IPS DF 6.9 (cell line): ENCODE measurements around the gene SLC39A11.

Experiments used
- DNase-seq: peaks from one replicate; pipeline ENCODE4 v3.0.0-alpha.2; 2013; ENCODE audit warnings: low read depth, low spot score
- H3K27ac ChIP-seq: one replicate; pipeline ENCODE4 v1.5.1; 2013; ENCODE audit warnings: low read length, control low read depth
- H3K27me3 ChIP-seq: 2 replicates; pipeline ENCODE4 v1.6.1; 2013; ENCODE audit warnings: mild to moderate bottlenecking, low read length; ENCODE audit not compliant: control insufficient read depth, insufficient read depth
- H3K36me3 ChIP-seq: 2 replicates; pipeline ENCODE4 v1.6.1; 2013; ENCODE audit warnings: low read length; ENCODE audit not compliant: control insufficient read depth, insufficient read depth
- H3K4me1 ChIP-seq: 2 replicates; pipeline ENCODE4 v1.6.1; 2013; ENCODE audit warnings: low read length; ENCODE audit not compliant: control insufficient read depth, insufficient read depth
- H3K4me3 ChIP-seq: 2 replicates; pipeline ENCODE4 v1.5.1; 2013; ENCODE audit warnings: mild to moderate bottlenecking, low read length
- H3K9me3 ChIP-seq: 2 replicates; pipeline ENCODE4 v1.6.1; 2013; ENCODE audit warnings: low read length, inconsistent platforms; ENCODE audit not compliant: control insufficient read depth, insufficient read depth
- WGBS: extraction: QIAGEN DNeasy Blood & Tissue Kit; methylation state at CpG from one replicate; pipeline ENCODE4 v1.1.7; 2013; ENCODE audit warnings: mixed read lengths, missing lambda C conversion rate; ENCODE audit not compliant: insufficient read length, insufficient coverage; 5-methylcytosine and 5-hydroxymethylcytosine counted together

SLC39A11 gene

DNA sequence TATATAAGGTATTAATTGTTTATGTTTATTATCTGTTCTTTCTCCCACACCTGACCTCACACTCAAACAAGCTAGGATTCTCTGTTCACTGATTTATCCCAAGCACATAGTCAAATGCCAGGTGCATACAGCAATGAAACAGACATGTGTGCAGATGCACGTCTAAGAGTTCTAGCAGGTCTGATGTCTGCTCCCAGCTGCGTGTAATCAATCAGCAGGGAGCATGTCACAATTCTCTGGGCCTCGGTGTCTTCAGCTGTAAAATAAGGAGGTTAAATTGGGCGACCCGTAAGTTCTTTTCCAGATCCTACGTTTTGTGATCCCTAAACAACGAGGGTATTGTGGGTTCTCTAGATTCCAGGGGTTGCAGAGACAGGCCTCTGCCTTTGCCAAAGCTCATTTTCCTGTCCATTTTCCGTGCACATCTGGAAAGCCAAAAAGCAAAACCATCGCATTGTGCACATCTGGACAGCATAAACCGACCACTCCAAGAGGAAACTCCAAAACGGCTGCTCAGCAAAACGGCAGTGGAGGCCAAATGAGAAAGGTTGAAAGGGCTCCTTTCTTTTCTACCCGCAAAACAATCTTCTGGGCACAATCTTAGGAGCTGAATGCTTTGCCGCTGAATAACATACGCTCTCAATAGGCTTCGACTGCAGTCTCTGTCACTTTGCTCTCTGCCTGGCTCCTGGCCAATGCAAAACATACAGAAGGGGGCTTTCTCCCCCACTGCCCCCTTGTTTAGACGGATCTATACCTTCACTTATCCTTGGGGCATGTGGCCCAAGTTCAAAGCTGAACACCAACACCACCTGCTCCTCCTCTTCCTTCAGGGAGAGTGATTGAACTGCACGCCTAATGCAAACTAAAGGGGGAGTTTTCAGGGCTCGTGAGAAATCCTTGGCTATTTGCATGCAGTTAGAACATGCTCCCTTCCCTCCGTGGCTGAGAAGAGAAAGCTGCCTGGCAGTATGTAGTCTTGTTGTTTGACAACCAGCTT lies 426.3 kb downstream of the SLC39A11 start:
- Histone ChIP-seq H3K27ac (no peak overlapping the region), H3K9me3 (no peaks in the 10 kb centered on the region), H3K27me3 (no peaks in the 10 kb centered on the region), H3K36me3 (no peaks in the 10 kb centered on the region), H3K4me3 (no peak overlapping the region), H3K4me1 (peaks cover 3% of the 10 kb centered on the region; the same call in 1 of the 2 replicates)
- no peak for DNase-seq
- no CpG with 5 or more reads among the region's 20 CpGs for WGBS

DNA sequence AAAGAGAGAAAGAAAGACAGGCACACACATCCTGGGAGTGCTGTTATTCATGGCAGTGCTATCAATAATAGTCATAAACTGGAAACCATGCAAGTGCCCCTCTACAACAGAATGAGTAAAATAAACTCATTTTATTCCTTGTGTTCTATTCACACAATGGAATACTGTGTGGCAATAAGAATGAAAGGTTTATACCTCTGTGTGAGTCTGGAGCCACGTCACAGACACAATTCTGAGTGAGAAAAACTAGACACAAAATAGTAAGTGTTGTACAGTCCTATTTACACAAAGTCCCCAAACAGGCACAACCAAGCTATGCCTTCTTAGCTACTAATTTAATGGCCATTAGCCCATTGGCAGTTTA lies 429.7 kb downstream of the SLC39A11 start:
- no CpG with 5 or more reads among the region's 1 CpG for WGBS

DNA sequence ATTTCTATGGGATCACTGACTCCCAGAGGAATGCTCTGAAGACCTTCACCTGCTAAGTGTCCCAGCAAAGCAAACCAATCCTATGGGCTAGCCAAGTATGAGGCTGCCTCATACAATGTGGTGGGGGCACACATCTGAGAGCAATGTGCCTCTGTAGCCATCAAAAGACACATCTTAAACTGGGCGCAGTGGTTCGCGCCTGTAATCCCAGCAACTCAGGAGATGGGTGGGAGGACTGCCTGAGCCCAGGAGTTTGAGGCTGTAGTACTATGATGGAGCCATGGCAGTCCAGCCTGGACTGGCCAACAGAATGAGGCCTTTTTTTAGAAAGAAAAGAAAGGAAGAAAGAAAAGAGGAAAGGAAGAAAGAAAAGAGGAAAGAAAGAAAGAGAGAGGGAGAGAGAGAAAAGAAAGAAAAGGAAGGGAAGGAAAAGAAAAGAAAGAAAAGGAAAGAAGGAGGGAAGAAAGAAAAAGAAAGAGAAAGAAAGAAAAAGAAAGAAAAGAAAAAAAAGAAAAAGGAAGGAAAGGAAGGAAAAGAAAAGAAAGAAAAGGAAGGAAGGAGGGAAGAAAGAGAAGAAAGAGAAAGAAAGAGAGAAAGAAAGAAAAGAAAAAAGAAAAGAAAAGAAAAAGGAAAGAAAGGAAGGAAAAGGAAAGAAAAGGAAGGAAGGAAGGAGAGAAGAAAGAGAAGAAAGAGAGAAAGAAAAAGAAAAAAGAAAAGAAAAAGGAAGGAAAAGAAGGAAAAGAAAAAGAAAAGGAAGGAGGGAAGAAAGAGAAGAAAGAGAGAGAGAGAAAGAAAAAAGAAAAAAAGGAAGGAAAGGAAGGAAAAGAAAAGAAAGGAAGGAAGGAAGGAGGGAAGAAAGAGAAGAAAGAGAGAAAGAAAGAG lies 430.3 kb downstream of the SLC39A11 start:
- WGBS: no CpG with 5 or more reads among the region's 3 CpGs
- DNase-seq: no peak
- H3K36me3 ChIP-seq: no peaks in the 10 kb centered on the region
- H3K27ac ChIP-seq: no peak overlapping the region
- H3K4me3 ChIP-seq: no peak overlapping the region
- H3K9me3 ChIP-seq: no peaks in the 10 kb centered on the region
- no peaks in the 10 kb centered on the region for H3K27me3 ChIP-seq
- H3K4me1 ChIP-seq: peaks cover 3% of the 10 kb centered on the region; the same call in 1 of the 2 replicates

More for the DNA sequence above, 429.7 kb downstream of the SLC39A11 start:
- Histone ChIP-seq H3K9me3 (no peaks in the 10 kb centered on the region), H3K36me3 (no peaks in the 10 kb centered on the region), H3K4me3 (no peak overlapping the region), H3K27ac (no peak overlapping the region), H3K27me3 (no peaks in the 10 kb centered on the region), H3K4me1 (peaks cover 3% of the 10 kb centered on the region; the same call in 1 of the 2 replicates)
- DNase-seq: no peak

DNA sequence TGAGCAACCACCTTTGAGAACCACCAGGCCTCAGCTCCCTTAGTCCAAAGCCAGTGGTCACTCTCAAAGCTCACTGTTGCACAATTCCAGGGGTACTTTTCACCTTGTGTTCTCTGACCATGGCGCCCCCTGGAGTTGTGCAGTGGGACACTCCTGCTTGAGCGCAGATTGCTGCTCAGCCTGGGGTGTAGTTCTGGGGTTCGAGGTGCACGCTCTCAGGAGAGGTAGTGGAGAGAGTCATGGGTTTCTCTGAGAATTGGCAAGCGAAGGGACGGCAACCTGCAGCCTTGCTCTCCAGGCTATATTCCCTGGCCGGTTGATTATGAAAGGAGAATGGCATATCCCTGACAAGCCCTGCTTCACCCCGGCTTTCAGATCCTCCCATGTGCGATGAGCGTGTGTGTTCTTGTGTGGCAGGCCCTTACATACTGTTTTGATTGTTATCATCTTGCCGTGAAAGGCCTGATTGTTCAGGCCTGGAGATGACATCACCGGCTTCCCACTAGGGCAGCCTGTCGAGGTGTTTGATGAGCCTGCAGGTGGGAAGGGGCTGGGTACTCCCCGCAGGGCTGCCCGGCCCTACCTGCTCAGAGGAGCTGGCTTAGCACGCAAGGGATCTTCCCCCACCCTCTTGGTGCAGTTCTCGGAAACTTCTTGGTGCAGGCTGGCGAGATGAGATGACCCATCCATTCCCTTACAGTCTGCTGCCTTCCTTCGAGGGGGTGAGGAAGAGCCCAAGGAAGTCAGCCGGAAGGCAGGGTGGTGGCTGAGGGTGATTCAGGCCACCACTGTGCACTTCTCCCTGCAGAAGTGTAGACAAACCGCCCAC lies 431.2 kb downstream of the SLC39A11 start:
- peaks cover 3% of the 10 kb centered on the region; the same call in 1 of the 2 replicates for H3K4me1 ChIP-seq

DNA sequence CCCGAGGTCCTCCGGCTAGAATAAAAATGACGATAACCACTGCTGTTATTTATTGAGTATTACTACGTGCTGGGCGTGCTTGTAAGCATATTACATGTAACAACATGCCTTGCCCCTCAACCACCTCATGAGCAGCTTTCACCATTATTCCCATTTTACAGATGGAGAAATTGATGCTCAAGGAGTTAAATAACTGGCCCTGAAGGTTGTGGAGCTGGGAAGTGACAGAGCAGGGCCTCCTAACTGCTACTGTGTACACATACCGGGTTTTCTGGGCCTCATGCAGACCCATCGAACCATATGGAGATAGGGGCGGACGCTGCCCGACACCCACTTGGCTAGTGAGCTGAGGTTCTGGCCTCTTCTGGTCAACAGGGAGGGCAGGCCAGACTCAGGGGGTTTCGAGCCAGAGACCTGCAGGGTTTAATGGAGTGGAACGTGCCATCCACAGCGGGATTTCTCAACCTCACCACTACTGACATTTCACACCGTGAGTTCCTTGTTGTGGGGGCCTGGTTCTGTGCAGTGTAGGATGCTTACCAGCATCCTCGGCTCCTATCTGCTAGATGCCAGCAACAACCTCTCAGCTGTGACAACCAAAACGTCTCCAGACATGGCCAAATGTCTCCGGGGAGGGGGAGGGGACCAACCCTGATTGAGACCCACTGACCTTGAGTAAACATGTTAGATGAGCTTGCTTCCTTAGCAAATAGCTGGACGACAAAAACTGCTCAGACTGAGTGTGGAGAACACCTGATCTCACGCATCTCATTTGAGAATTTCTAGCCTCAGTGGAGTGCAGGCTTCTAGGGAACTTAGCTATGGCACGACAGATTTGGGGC lies 432.0 kb downstream of the SLC39A11 start:
- WGBS: no CpG with 5 or more reads among the region's 20 CpGs
- DNase-seq: no peak
- H3K4me1 ChIP-seq: peaks cover 4% of the 10 kb centered on the region; the same call in 1 of the 2 replicates
- no peaks in the 10 kb centered on the region for H3K9me3 ChIP-seq
- no peak overlapping the region for H3K4me3 ChIP-seq
- H3K27me3 ChIP-seq: no peaks in the 10 kb centered on the region
- H3K36me3 ChIP-seq: no peaks in the 10 kb centered on the region
- no peak overlapping the region for H3K27ac ChIP-seq

More for the DNA sequence above, 431.2 kb downstream of the SLC39A11 start:
- no peaks in the 10 kb centered on the region for H3K36me3 ChIP-seq
- DNase-seq: no peak
- WGBS: no CpG with 5 or more reads among the region's 21 CpGs
- H3K27ac ChIP-seq: no peak overlapping the region
- no peaks in the 10 kb centered on the region for H3K27me3 ChIP-seq
- H3K9me3 ChIP-seq: no peaks in the 10 kb centered on the region
- H3K4me3 ChIP-seq: no peak overlapping the region

DNA sequence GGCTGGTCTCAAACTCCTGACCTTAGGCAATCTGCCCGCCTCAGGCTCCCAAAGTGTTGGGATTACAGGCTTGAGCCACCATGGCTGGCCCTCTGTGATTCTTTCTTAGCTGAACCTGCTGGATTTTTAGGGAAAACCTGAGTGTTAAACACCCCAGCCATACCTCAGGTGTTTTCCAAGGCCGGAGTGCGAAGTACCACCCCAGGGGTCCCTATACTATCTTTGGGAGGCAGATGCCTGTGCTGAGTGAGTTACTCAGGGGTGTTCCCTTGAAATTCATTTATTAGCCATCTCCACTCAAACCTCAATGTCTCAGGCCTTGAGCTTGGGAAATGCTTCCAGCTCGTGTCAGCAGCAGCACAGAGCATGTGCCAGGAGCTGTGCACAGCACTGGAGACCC lies 432.7 kb downstream of the SLC39A11 start:
- H3K4me3 ChIP-seq: no peak overlapping the region
- H3K27me3 ChIP-seq: no peaks in the 10 kb centered on the region
- H3K9me3 ChIP-seq: no peaks in the 10 kb centered on the region
- WGBS: no CpG with 5 or more reads among the region's 4 CpGs
- H3K36me3 ChIP-seq: no peaks in the 10 kb centered on the region
- H3K27ac ChIP-seq: no peak overlapping the region
- H3K4me1 ChIP-seq: peaks cover 4% of the 10 kb centered on the region; the same call in 1 of the 2 replicates
- no peak for DNase-seq

DNA sequence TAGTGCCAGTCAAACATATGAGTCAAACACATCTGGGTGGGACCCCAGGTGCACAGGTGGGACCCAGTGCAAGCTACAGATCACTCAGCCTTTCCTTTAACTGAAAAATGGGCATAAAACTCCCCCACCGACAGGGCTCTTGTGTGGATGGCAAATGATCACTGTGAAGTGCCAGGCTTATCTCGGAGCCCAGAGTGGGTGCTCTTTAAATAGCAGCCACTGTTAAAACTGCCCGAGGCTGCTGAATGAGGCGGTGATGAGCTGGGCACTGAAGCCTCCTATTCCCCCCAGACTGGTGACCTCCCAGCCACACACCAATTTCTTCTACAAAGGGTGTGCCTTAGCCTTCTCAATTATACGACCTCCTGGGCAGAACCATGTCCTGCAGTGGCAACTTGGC lies 433.8 kb downstream of the SLC39A11 start:
- WGBS: no CpG with 5 or more reads among the region's 5 CpGs
- H3K36me3 ChIP-seq: no peaks in the 10 kb centered on the region
- H3K9me3 ChIP-seq: no peaks in the 10 kb centered on the region
- H3K27me3 ChIP-seq: no peaks in the 10 kb centered on the region
- no peak for DNase-seq
- H3K4me1 ChIP-seq: peaks cover 4% of the 10 kb centered on the region; the same call in 1 of the 2 replicates
- no peak overlapping the region for H3K4me3 ChIP-seq
- H3K27ac ChIP-seq: no peak overlapping the region

DNA sequence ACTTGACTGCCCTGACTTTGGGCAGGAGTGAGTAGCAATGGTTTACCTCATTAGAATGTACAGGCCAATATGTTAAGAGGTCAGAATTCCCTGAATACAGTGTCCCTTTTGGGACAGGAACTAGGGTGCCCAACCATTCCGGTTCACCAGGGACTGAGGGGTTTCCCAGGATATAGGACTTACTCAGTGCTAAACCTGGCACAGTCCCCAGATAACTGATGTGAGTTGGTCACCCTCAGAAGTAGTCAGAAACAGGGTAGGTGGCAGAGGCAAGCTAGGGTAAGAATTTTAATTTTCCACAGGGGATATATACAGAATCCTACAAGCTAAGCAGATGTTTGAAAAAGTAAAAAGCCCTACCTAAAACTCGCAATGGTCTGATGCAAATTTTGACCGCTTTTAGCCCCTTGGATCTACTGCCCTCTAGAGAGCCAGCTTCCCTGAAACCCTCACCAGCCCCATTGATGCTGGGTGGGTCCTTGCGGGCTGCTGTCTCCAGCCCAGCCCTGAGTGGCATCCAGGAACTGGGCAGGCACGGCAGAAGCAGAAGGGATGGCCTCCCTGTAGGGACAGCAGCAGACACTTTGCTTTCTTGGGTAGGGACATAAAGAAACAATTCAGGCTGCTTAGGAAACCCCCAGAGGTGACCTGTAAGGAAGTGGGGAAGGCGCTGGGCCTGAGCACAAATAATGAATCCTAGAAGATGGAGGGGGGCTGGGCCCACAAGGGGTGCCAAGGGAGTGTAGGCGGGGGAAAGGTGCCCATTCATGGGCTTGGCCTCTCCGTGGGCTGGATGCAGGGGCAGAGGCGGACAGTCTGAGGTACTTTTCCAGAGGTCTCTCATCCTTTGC lies 434.8 kb downstream of the SLC39A11 start:
- H3K4me3 ChIP-seq: no peak overlapping the region
- DNase-seq: no peak
- WGBS: no CpG with 5 or more reads among the region's 9 CpGs
- no peaks in the 10 kb centered on the region for H3K27me3 ChIP-seq
- peaks cover 4% of the 10 kb centered on the region; the same call in 1 of the 2 replicates for H3K4me1 ChIP-seq
- no peaks in the 10 kb centered on the region for H3K9me3 ChIP-seq
- no peaks in the 10 kb centered on the region for H3K36me3 ChIP-seq
- H3K27ac ChIP-seq: no peak overlapping the region
